ENCODE data around the gene TENM4. TPM values are rescaled to one million over a fixed set of nuclear protein-coding genes. Genes with fewer than 3 reads are reported as not detected.

The TENM4 gene
- total and polyA plus RNA-seq, 2 of the 13 experiments (the other 11 are each of a cell fraction or from before 2014, with no cell fraction given): not detected

DNA sequence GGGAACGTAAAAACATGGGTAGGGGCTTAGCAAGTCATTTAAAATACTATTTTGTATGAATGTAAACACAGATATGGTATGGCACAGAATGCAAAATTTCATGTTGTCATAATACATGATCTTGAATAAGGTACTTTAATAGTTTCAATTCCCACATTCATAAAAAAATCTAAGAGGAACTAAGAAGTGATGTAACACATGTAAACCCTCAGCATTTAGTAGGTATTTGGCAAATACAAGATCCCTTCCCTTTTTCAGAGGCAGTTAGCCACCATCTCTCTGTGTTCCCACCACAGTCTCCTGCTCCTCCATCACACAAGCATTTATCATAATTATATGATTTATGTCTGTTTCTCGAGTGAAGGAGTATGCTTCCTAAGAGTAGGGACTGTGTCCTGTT lies 251.8 kb downstream of the TENM4 start (continued):
- TF ChIP-seq, protein P1, sequence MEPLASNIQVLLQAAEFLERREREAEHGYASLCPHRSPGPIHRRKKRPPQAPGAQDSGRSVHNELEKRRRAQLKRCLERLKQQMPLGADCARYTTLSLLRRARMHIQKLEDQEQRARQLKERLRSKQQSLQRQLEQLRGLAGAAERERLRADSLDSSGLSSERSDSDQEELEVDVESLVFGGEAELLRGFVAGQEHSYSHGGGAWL (CRISPR knock-in tag; IDR thresholded peaks at IDR 0.05): no peak
- TF ChIP-seq SOX6 (IDR thresholded peaks at IDR 0.05) (no peak), SOX6 (CRISPR knock-in tag; IDR thresholded peaks at IDR 0.05) (no peak), CREB3 (CRISPR knock-in tag; IDR thresholded peaks at IDR 0.05) (no peak), ZNF891 (CRISPR knock-in tag; IDR thresholded peaks at IDR 0.05) (no peak)

DNA sequence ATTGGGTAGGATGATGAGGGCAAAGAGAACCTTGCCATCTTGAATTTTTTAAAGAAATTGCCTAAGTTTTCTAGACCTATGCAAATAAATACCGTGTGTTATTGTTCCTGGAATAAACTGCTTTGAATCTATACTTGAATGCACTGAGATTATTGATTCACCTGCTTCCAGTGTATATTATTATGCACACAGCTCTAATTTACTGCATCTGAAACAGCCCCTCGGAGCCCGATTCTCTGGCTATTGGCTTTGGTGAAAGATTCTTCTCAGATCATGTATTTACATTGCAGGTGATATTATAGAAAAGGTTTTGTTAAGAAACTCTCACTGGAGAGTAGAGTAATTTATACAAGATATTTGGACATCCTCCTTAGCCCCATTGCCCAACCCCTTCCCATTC lies 254.2 kb downstream of the TENM4 start:
- Histone ChIP-seq H3K27ac (ENCODE audit: extremely low read length, insufficient read depth, low read length) (no peak overlapping the region), H3K36me3 (replicated peaks in 1 of 2; ENCODE audit: control insufficient read depth in 1 of 2, insufficient read depth in 2 of 2, low read length in 2 of 2) (no peaks in the 10 kb centered on the region), H3K4me1 (ENCODE audit: insufficient read depth, low read length) (no peaks in the 10 kb centered on the region), H2AFZ (ENCODE audit: low read length) (no peak overlapping the region), H3K27me3 (ENCODE audit: control insufficient read depth in 1 of 2, insufficient read depth in 2 of 2, low read length in 2 of 2) (no peaks in the 10 kb centered on the region), H3K9ac (ENCODE audit: insufficient read depth, low read depth, low read length) (no peak overlapping the region), H4K20me1 (ENCODE audit: insufficient read depth, low read length) (no peaks in the 10 kb centered on the region), H3K9me3 (ENCODE audit: low read length) (no peaks in the 10 kb centered on the region), H3K79me2 (ENCODE audit: insufficient read depth, low read length) (no peaks in the 10 kb centered on the region), H3K4me2 (ENCODE audit: low read depth, low read length) (no peak overlapping the region), H3K4me3 (replicated peaks in 1 of 3; ENCODE audit: insufficient read depth in 1 of 3, low read depth in 2 of 3, low read length in 3 of 3) (no peak overlapping the region)
- ChIA-PET CTCF (ENCODE audit: low intra/inter-chr PET ratio, low total read pairs) (no interaction called here), POLR2A (no interaction called here)
- ATAC-seq (no peak), FAIRE-seq (no peak), DNase-seq (ENCODE audit: low spot score) (no peak)
- BruUV-seq (replicated peaks): no TSS peak
- 4% methylated on average over 3 of the region's 3 CpGs for WGBS (ENCODE audit: low lambda C conversion rate)
- in situ Hi-C loops (cut with HindIII; ENCODE audit: extremely low pct_ligation_motif_present, low pct_unique_long_range_greater_than_20kb) (no loop called here), intact Hi-C loops (cut with micrococcal nuclease; ENCODE audit: unreplicated experiment) (no loop called here)
- TF ChIP-seq JDP2 (CRISPR knock-in tag; IDR thresholded peaks at IDR 0.05; ENCODE audit: borderline replicate concordance): no peak
- TF ChIP-seq, protein P2, sequence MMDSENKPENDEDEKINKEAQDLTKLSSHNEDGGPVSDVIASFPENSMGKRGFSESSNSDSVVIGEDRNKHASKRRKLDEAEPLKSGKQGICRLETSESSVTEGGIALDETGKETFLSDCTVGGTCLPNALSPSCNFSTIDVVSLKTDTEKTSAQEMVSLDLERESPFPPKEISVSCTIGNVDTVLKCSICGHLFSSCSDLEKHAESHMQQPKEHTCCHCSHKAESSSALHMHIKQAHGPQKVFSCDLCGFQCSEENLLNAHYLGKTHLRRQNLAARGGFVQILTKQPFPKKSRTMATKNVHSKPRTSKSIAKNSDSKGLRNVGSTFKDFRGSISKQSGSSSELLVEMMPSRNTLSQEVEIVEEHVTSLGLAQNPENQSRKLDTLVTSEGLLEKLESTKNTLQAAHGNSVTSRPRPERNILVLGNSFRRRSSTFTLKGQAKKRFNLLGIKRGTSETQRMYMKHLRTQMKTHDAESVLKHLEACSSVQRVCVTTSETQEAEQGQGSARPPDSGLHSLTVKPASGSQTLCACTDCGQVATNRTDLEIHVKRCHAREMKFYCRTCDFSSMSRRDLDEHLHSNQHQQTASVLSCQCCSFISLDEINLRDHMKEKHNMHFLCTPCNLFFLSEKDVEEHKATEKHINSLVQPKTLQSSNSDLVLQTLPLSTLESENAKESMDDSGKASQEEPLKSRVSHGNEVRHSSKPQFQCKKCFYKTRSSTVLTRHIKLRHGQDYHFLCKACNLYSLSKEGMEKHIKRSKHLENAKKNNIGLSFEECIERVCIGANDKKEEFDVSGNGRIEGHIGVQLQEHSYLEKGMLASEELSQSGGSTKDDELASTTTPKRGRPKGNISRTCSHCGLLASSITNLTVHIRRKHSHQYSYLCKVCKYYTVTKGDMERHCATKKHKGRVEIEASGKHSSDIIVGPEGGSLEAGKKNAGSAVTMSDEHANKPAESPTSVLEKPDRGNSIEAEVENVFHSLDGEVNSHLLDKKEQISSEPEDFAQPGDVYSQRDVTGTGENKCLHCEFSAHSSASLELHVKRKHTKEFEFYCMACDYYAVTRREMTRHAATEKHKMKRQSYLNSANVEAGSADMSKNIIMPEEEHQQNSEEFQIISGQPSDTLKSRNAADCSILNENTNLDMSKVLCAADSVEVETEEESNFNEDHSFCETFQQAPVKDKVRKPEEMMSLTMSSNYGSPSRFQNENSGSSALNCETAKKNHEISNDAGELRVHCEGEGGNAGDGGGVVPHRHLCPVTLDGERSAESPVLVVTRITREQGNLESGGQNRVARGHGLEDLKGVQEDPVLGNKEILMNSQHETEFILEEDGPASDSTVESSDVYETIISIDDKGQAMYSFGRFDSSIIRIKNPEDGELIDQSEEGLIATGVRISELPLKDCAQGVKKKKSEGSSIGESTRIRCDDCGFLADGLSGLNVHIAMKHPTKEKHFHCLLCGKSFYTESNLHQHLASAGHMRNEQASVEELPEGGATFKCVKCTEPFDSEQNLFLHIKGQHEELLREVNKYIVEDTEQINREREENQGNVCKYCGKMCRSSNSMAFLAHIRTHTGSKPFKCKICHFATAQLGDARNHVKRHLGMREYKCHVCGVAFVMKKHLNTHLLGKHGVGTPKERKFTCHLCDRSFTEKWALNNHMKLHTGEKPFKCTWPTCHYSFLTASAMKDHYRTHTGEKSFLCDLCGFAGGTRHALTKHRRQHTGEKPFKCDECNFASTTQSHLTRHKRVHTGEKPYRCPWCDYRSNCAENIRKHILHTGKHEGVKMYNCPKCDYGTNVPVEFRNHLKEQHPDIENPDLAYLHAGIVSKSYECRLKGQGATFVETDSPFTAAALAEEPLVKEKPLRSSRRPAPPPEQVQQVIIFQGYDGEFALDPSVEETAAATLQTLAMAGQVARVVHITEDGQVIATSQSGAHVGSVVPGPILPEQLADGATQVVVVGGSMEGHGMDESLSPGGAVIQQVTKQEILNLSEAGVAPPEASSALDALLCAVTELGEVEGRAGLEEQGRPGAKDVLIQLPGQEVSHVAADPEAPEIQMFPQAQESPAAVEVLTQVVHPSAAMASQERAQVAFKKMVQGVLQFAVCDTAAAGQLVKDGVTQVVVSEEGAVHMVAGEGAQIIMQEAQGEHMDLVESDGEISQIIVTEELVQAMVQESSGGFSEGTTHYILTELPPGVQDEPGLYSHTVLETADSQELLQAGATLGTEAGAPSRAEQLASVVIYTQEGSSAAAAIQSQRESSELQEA (CRISPR knock-in tag; IDR thresholded peaks at IDR 0.05; ENCODE audit: not compliant biosample characterization): no peak
- TF ChIP-seq TCF7L2 (IDR thresholded peaks at IDR 0.05; ENCODE audit: low read depth, low read length): no peak
- TF ChIP-seq RBM39 (IDR thresholded peaks at IDR 0.05; ENCODE audit: low read depth, low read length, poor library complexity, severe bottlenecking): no peak
- no peak for TF ChIP-seq PHB2 (IDR thresholded peaks at IDR 0.05; ENCODE audit: partially characterized antibody)
- TF ChIP-seq ZSCAN22 (CRISPR knock-in tag; IDR thresholded peaks at IDR 0.05): no peak
- no peak for TF ChIP-seq ZNF274 (CRISPR knock-in tag; IDR thresholded peaks at IDR 0.05)
- TF ChIP-seq NR3C1 (CRISPR knock-in tag; IDR thresholded peaks at IDR 0.05): no peak
- TF ChIP-seq KAT7 (CRISPR knock-in tag; IDR thresholded peaks at IDR 0.05; ENCODE audit: borderline replicate concordance): no peak

All from HepG2 (cell line).